MM.1S (cell line): ENCODE measurements around the gene TAGLN2.

ENCODE experiments used
- DNase-seq: peaks from one replicate; pipeline ENCODE4 v3.0.0-alpha.2; 2015
- H2AFZ ChIP-seq: fragments of 300-600 bp; sonication (generic); 2 replicates; pipeline ENCODE4 v1.6.0; 2016; ENCODE audit warnings: antibody characterized with exemption, low read length
- H3F3A ChIP-seq: fragments of 300-600 bp; sonication (generic); 2 replicates; pipeline ENCODE4 v1.6.1; 2016; ENCODE audit warnings: mild to moderate bottlenecking, antibody characterized with exemption, low read length, moderate library complexity, mixed read lengths; ENCODE audit not compliant: insufficient read depth
- H3K27ac ChIP-seq: fragments of 300-600 bp; sonication (generic); 2 replicates; pipeline ENCODE4 v1.5.1; 2016; ENCODE audit warnings: mild to moderate bottlenecking, low read length
- H3K27me3 ChIP-seq: fragments of 300-600 bp; sonication (generic); replicated peaks from 2 replicates; pipeline ENCODE4 v1.6.0; 2016; ENCODE audit warnings: low read length; ENCODE audit not compliant: insufficient read depth
- H3K36me3 ChIP-seq: fragments of 300-600 bp; sonication (generic); replicated peaks from 2 replicates; pipeline ENCODE4 v1.6.1; 2016; ENCODE audit warnings: mild to moderate bottlenecking, low read length, mixed read lengths; ENCODE audit not compliant: insufficient read depth
- H3K4me1 ChIP-seq: fragments of 300-600 bp; sonication (generic); 2 replicates; pipeline ENCODE4 v1.6.1; 2016; ENCODE audit warnings: low read length, mixed read lengths
- H3K4me2 ChIP-seq: fragments of 300-600 bp; sonication (generic); 2 replicates; pipeline ENCODE4 v1.6.0; 2016; ENCODE audit warnings: low read depth, low read length
- H3K4me3 ChIP-seq: fragments of 300-600 bp; sonication (generic); 2 replicates; pipeline ENCODE4 v1.5.1; 2016; ENCODE audit warnings: low read length, mixed read lengths
- H3K79me2 ChIP-seq: fragments of 300-600 bp; sonication (generic); 2 replicates; pipeline ENCODE4 v1.6.1; 2016; ENCODE audit warnings: mixed run types, low read length, mixed read lengths
- H3K9ac ChIP-seq: fragments of 300-600 bp; sonication (generic); 2 replicates; pipeline ENCODE4 v1.6.1; 2016; ENCODE audit warnings: low read length, mixed read lengths
- H3K9me2 ChIP-seq: fragments of 300-600 bp; sonication (generic); replicated peaks from 2 replicates; pipeline ENCODE4 v1.6.1; 2016; ENCODE audit warnings: mild to moderate bottlenecking, low read length, mixed read lengths; ENCODE audit not compliant: insufficient read depth
- H3K9me3 ChIP-seq: fragments of 300-600 bp; sonication (generic); replicated peaks from 2 replicates; pipeline ENCODE4 v1.6.1; 2016; ENCODE audit warnings: mild to moderate bottlenecking, low read length, mixed read lengths; ENCODE audit not compliant: insufficient read depth
- H4K20me1 ChIP-seq: fragments of 300-600 bp; sonication (generic); 2 replicates; pipeline ENCODE4 v1.6.1; 2016; ENCODE audit warnings: mild to moderate bottlenecking, low read length, moderate library complexity, mixed read lengths; ENCODE audit not compliant: insufficient read depth
- CTCF ChIP-seq: fragments of 300-600 bp; sonication (generic); IDR thresholded peaks from 2 replicates; pipeline ENCODE4 v1.5.1; 2016; ENCODE audit warnings: antibody characterized with exemption, low read length, mixed read lengths
- EZH2 ChIP-seq: fragments of 300-600 bp; sonication (generic); optimal IDR thresholded peaks from 2 replicates; pipeline ENCODE3; 2017; ENCODE audit warnings: low read depth, mild to moderate bottlenecking, antibody characterized with exemption, low read length, mixed read lengths
- EZH2phosphoT487 ChIP-seq: fragments of 300-600 bp; sonication (generic); IDR thresholded peaks from 2 replicates; pipeline ENCODE4 v1.6.1; 2018; ENCODE audit warnings: antibody characterized with exemption, low read length

Gene TAGLN2

GRCh38 chr1:159891275-159892157 is 33.8 kb downstream of the TAGLN2 start:
- Histone ChIP-seq H4K20me1 (no peaks in the 10 kb centered on the region), H3F3A (peaks cover 13% of the 10 kb centered on the region), H2AFZ (no peak overlapping the region), H3K9me3 (no peaks in the 10 kb centered on the region), H3K9ac (no peak overlapping the region), H3K27me3 (no peaks in the 10 kb centered on the region), H3K36me3 (no peaks in the 10 kb centered on the region), H3K9me2 (no peaks in the 10 kb centered on the region), H3K4me3 (no peak overlapping the region), H3K4me1 (peaks cover 44% of the 10 kb centered on the region), H3K27ac (no peak overlapping the region), H3K79me2 (no peaks in the 10 kb centered on the region), H3K4me2 (no peak overlapping the region)
- peak; percentile 94 for DNase-seq
- TF ChIP-seq CTCF, result peak; percentile 100; the same call in 1 of the 2 replicates
- TF ChIP-seq EZH2, result no peak
- no peak for TF ChIP-seq EZH2phosphoT487

DNA sequence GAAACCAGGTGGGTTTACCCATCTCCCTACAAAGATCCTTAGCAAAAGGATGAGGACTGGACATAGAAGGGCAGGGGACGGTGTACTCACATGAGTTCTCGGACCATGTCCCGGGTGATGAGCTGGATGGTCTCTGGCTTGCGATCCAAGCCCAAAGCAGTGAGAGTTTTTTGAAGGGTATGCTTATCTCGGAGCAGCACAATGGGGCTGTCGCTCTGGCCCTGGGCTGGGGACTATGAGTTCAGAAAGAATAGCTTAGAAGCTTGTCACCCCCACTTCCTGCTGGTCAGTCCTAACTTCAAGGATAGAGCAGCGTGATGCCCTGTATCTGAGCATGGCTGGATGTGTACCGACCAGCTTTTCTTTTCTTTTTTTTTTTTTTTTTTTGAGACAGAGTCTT is 34.9 kb downstream of the TAGLN2 start:
- Histone ChIP-seq H3F3A (peaks cover 13% of the 10 kb centered on the region), H3K4me2 (peak overlapping the region; percentile 45), H3K27me3 (no peaks in the 10 kb centered on the region), H3K9me3 (no peaks in the 10 kb centered on the region), H3K9me2 (no peaks in the 10 kb centered on the region), H3K9ac (peak overlapping the region; percentile 1; the same call in 1 of the 2 replicates), H3K36me3 (no peaks in the 10 kb centered on the region), H2AFZ (peak overlapping the region; percentile 29), H3K4me1 (peaks cover 44% of the 10 kb centered on the region), H4K20me1 (no peaks in the 10 kb centered on the region), H3K4me3 (0 out of 2 replicates have a peak overlapping the region, but pooled peaks have one; percentile 1), H3K79me2 (no peaks in the 10 kb centered on the region), H3K27ac (peak overlapping the region; percentile 62; the same call in 1 of the 2 replicates)
- no peak for DNase-seq
- TF ChIP-seq CTCF, result no peak
- TF ChIP-seq EZH2, result no peak

GRCh38 chr1:159889821-159890252 is 35.5 kb downstream of the TAGLN2 start:
- H3K9ac ChIP-seq, result peak overlapping the region; percentile 7; the same call in 1 of the 2 replicates
- H3K4me2 ChIP-seq, result peak overlapping the region; percentile 45
- peak overlapping the region; percentile 2; the same call in 1 of the 2 replicates for H3K4me3 ChIP-seq
- H3K79me2 ChIP-seq, result no peaks in the 10 kb centered on the region
- DNase-seq, result peak; percentile 86
- H3K4me1 ChIP-seq, result peaks cover 44% of the 10 kb centered on the region
- H3K9me3 ChIP-seq, result no peaks in the 10 kb centered on the region
- H3K9me2 ChIP-seq, result no peaks in the 10 kb centered on the region
- H3K27ac ChIP-seq, result peak overlapping the region; percentile 62
- TF ChIP-seq CTCF (no peak), EZH2phosphoT487 (no peak), EZH2 (no peak)
- peaks cover 13% of the 10 kb centered on the region for H3F3A ChIP-seq
- no peaks in the 10 kb centered on the region for H3K27me3 ChIP-seq
- H3K36me3 ChIP-seq, result no peaks in the 10 kb centered on the region
- no peaks in the 10 kb centered on the region for H4K20me1 ChIP-seq
- H2AFZ ChIP-seq, result peak overlapping the region; percentile 29
